HG03457 (cell line): ENCODE measurements around the gene VPS35L.

ENCODE experiments used
- ATAC-seq: cut with Tn5 transposase; IDR thresholded peaks from one replicate; pipeline ENCODE4 v1.9.1; 2021; ENCODE audit warnings: moderate number of reproducible peaks; ENCODE audit not compliant: unreplicated experiment

VPS35L gene

DNA sequence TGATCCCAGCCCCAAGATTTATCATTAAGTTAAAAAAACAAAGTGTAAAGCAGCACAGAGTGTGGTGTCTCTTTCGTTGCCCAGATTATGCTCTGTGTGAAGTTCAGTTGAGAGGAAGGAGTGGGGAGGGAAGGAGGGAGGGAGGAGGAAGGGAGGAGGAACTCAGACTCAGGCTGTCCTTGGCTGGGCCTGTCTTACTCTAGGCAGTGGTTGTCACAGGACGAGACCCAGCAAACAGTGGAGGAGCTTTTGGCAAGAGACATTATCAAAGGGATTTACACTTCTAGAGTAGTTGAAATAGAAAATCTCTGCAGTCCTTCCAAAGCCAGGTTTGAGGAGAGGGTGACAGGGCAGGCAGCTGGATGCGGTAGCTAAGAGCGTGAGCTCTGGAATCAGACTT is 134.7 kb downstream of the VPS35L start:
- no peak for ATAC-seq

DNA sequence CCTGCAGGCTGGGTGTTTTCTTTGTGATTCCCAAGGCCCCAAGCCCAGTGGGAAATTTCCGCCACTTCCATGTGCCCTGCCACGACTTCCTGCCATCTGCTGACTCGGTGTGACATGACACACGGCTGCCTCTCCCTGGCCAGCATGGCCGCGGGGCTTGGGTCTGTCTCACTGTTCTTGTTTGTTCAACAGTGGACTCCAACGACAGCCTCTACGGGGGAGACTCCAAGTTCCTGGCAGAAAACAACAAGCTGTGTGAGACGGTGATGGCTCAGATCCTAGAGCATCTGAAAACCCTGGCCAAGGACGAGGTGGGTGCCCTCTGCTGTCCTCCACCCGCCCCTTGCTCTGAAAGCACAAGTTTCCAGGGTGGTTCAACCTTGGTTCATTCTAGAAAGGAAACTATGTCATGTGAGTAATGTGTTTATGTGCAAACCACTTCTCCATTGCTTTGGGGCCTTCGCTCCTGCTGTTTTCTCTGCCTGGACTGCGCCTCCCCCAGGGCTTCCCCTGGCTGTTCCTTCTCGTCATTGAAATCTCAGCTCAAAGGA is 135.7 kb downstream of the VPS35L start:
- no peak for ATAC-seq

DNA sequence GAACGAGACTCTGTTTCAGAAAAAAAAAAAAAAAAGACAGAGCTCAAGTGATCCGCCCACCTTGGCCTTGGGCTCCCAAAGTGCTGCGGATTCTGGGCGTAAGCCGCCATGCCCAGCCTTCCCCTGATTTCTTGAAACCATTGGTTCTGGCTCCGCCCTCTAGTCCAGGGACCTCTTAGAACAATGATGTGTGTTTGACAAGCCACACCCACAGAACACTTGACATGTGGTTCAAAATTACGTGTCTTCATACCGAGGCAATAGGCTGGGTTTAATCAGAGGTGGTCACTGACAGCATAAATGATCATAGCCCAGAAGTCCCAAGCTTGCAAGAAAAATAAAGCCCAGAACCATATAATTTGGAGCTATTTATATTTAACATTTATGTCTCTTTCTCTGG is 139.5 kb downstream of the VPS35L start:
- no peak for ATAC-seq

DNA sequence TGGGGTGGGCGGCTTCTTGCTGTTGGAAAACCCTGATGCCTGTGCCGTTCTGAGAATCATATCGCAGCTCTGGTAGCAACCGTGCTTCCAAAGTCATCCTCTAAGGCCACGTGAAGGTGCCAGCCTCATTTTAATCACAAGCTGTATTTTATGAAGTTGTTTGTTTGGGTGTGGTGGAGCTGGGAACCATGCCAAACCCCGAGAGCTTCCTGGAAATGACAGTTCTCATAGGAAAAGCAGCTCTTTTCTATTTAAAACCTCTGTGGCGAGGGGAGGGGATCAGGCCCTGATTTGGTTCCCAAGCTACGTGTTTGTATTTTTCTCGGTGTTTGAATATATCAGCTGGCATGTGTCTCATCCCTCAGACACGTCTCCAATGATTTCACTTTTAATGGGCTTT is 140.8 kb downstream of the VPS35L start:
- ATAC-seq, result no peak

DNA sequence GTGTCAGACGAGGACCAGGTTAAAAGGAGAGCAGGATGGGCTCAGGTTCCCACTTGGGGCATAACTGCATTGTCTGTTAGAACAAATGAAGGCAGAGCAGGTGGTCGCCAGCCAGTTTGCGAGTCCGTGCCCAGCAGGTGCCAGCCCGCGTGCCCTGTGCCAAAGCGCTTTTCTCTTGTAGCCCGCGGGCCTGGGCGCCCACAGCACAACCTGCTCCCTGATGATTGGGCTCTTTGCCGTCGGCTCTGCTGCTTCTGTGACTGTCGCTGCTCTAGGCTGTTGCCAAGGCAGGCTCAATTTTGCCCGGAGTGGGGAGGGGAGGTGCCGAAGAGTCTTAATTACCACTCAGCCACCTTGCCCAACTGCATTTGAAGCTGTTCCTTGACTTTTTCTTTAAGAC is 141.5 kb downstream of the VPS35L start:
- ATAC-seq, result no peak

DNA sequence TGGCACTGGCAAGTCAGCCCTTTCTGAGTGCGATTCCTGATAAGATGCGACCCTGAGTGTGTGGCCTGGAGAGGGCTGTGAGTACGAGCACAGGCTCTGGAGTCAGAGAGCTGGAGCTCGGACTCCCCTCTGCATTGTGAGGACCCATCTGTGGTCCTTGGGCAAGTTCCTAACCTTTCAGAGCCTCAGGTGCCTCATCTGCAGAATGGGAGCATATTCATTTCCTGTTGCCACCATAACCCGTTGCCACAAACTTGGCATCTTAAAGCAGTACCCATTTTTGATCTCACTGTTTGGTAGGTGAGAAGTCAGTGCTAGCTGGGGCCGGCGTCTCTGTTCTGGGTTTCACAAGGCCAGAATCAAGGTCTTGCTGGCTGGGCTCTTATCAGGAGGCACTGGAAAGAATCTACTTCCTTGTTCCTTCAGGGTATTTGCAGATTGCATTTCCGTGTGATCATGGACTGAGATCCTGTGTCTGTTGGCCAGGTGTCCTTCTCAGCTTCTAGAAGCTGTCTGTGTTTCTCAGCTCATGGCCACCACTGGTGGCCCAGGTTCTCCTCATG is 142.3 kb downstream of the VPS35L start:
- no peak for ATAC-seq

DNA sequence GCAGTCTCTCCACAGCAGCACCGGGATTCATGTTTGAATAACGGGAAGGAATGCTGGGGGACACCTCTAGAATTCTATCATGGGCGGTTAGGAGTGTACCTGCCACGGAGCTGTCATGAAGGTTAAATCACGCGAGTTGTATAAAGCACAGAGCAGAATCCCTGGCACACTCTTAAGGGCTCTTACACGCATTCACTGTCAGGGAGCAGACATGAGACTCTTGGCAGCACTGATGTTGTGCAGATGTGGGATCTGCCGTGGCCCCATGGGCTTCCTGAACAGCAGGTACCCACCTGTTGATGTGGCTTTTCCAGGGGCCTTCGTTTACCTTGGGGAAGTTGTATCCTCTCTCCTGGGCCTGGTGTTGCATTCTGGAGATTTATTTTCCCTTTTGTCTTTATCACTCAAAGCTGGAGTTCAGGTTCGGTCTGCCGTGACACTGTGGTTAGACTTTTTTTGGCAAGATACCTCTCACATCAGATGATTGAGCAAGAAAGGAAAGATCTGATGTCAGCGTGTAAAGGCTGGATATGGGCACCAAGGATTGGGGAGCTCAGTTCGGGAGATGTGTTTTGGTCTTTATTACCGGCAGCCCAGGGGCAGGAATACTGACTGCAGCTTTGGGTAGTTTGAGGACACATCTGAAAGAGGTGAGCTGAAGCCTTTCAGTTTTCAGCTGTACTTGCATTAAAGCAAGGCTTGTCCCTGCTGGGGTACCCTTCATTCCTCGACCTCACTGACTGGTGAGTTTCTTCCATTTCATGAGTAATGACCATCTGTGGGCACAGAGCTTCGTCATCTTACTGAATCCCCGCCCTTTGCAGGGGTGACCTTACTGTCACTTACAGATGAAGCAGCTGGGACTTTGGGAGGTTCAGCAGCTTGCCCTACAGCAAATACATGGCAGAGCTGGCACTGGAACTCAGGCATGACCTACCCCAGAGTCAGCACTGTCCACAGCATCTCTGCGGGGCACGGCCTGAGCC is 143.3 kb downstream of the VPS35L start:
- no peak for ATAC-seq

DNA sequence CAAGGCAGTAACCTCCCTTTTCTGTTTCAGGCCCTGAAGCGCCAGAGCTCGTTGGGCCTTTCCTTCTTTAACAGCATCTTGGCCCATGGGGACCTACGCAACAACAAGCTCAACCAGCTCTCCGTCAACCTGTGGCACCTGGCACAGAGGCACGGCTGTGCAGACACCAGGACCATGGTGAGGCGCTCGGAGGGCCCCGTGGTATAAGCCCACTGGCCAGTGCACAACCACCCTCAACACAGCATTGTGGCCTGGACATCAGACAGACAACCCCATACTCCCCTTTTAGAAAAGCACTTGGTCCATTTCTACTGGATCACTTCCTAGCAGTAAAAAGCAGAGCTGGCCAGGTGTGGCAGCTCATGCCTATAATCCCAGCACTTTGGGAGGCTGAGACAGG is 144.0 kb downstream of the VPS35L start:
- no peak for ATAC-seq

DNA sequence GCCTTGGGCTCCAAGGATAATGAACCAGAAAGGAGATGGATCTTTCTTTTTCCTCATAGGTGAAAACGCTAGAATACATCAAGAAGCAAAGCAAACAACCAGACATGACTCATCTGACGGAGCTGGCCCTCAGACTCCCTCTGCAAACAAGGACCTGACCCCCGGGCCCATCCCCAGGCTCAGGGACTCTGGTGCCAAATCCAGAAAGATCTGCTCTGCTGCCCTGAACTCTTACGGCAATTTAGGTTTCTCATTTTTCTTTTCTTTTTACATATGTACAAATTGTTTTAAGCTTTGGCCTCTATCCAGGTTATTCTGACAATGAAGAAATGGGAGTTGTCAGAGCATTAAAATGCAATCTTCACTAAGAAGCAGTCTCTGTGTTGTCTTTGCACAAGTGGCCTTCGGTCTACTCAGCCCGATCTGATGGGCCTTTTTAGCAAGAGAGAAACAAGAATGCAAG is 144.8 kb downstream of the VPS35L start:
- ATAC-seq, result no peak

DNA sequence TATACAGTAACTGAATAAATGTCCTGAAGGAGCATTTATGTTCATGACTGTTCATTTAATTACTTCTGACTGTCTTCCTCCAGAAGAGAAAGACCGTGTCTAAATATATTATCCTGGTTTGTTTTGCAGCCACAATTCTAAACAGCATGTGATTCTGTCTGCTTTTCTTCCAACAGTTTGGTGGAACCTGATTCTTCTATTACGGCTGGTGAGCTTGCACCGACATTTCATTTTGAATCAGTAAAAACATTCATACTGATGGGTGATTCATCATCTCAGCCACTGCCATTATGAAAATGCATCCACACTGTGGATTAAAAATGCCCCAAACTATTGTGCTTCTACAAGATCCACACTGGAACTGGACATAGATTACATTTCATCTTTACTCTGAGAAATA is 145.6 kb downstream of the VPS35L start:
- no peak for ATAC-seq

DNA sequence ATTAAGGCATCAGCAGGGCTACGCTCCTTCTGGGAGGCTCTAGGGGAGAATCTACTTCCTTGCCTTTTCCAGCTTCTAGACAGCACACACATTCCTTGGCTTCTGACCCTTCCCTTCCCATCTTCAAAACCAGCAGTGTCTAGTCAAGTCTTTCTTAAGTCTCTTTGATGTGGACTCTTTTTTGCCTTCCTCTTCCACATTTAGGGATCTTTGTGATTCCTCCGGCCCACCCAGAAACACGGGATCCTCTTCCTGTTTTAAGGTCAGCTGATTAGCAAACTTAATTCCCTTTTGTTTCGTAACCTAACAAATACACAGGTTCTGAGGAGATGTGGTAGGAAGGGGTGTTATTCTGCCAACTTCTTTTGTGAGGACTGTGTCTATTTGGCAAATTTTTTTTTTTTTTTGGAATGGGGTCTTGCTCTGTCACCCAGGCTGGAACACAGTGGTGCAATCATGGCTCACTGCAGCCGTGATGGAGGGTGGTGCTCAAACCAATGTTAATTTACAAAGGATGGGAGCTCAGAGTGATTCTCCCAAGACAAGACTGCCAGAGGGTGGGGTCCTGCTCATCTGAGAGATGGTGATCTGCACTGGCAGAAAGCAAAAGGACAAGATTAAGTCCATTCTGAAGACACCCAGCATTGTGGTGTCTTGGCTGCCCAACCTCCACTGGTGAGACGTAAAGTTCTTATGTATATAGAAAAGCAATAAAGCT is 147.8 kb downstream of the VPS35L start:
- no peak for ATAC-seq

DNA sequence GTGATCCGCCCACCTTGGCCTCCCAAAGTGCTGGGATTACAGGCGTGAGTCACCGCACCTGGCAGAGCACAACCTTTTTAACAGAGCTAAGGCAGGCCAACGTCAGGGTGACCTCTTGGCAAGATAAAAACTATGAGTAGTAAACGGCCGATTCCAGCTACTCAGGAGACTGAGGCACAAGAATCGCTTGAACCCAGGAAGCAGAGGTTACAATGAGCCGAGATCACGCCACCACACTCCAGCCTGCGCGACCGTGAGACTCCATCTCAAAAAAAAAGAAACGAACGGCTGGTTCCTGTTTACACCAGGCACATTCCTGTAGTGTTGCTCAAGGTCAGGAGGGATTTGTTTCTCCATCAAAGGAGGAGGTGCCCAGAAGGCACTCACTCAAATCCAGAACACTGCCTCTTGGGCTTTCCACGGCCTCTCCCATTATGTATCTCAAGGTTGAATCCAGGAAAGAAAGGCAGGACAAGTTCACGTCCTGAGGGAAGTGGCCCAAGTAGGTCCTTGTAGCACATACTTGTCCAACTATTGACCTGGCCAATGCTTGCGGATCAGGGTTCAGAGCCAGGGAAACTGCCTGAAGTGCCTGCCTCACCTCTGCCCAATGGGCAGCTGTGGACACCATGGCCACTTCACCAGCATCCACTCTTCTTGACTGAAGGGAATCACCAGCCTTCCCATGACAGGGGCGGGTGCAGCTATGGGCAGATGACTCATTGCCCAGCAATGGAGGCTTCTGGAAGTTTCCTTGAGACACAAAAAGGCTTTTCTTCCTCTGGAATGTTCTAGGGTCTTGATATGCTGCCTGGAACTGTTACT is 149.0 kb downstream of the VPS35L start:
- no peak for ATAC-seq

DNA sequence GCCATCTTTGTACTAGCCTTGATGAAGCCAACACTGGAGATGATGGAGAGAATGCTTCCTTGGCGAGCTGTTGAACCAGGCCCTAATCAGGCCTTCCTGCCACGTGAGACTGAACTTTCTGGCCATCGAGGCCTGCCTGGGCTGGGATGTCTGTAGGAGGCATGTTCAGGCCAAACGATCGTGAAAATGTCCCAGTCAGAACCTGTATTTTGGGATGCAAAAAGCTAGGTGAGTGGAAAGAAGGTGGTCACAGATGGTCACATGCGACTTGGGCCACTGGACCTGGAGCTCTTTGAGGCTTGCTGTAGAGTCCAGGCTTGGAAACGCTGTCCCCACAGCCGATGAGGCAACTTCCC is 149.6 kb downstream of the VPS35L start:
- no peak for ATAC-seq

DNA sequence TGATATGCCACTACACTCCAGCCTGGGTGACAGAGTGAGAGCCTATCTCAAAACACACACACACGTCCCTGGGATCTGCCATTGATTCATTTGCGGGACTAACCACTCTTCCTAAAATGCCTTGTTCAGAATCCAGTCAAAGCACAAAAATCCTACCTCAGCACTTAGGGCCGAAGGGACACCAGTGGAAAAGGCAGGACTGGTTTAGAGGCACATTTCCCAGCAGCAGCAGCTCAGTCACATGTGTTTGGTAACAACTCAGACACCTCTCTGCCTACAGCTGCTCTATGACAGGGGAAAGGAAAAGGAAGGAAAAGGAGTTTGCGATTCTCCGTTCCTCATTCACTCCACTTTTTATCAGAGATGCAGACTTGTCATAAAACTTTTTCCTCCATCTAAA is 150.3 kb downstream of the VPS35L start:
- ATAC-seq, result no peak

DNA sequence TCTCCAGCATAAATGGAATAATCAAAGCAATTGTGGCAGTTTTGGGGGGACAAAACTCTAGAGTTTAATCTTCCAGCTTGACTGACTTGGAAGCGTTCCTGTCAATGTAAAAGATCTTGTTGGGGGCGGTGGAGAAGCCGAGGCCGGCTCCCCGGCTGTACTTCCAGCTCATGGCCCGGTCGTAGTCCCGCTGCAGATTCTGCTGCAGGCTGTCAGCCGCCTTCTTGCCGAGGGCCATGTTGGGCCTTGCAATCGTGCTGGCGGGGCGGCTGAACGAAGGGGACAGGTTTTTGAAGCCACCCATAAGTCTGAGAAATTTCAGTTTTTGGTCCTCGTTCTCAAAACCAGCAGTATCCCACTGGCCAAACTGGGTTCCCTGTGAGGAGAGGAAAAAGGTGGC is 151.3 kb downstream of the VPS35L start:
- ATAC-seq, result no peak

DNA sequence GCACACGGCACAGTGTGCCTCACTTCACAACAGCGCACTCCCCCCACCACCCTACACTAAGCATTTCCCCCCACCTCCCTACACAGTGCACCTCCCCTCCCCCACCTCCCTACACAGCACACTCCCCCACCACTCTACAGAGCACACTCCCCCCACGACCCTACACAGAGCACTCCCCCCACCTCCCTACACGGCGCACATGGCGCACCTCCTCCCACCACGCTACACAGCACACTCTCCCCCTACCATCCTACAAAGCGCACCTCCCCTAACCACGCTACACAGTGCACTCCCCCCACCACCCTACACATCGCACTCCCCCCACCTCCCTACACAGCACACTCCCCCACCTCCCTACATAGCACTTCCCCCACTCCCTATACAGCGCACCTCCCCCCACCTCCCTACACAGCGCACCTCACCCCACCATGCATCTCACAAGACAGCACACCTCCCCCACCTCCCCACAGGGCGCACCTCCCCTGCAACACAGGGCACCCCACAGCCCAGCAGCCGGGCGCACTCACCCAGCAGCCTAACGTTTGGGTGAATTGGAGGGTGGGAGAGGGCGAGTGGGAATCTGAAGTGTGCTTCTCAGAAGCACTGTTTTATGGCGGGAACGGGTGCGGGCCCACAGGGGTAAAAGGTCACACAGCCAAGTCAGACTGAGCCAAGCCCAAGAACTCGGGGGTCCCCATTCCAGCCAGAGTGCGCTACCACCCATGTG is 152.2 kb downstream of the VPS35L start:
- ATAC-seq, result no peak

DNA sequence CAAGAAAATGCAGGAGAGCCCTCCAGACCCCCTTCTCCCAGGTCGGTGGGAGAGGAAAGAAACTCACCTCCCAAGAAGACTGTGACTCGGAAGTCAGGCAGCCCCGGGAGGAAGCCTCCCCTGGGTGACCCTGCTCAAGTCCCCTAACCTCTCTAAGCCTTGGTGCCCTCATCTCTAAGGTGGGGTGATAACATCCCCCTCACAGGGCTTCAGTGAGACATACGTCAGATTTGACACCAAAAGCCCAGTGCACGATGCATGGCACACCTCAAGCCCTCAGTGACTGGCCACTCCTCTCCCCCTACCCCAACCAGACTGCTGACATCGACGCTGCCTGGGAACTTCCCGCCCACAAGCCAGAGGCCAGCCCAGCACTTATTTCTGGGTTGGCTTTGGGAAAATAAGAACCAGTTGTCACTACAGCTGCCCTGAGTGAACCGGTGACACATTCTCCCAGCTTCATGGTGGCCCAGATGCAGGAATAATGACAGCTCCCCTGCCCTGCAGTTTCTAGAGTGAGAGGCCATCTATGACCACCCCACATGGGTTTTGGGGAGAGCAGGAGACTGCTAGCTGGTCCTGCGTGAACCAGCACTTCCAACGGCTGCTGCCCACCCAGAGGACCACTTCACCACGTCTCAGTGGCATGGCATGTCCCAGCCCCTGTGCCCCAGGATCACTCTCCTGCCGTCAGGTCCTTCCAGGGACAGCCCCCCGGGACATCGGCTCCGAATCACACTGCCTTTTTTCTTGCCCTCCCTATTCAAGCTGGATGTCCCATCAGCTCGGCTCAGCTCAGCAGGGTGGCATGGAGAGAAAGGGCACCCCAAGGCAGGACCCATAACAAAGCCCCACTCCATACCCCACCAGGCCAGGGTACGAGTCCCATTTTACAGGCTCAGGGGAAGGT is 153.0 kb downstream of the VPS35L start:
- no peak for ATAC-seq

DNA sequence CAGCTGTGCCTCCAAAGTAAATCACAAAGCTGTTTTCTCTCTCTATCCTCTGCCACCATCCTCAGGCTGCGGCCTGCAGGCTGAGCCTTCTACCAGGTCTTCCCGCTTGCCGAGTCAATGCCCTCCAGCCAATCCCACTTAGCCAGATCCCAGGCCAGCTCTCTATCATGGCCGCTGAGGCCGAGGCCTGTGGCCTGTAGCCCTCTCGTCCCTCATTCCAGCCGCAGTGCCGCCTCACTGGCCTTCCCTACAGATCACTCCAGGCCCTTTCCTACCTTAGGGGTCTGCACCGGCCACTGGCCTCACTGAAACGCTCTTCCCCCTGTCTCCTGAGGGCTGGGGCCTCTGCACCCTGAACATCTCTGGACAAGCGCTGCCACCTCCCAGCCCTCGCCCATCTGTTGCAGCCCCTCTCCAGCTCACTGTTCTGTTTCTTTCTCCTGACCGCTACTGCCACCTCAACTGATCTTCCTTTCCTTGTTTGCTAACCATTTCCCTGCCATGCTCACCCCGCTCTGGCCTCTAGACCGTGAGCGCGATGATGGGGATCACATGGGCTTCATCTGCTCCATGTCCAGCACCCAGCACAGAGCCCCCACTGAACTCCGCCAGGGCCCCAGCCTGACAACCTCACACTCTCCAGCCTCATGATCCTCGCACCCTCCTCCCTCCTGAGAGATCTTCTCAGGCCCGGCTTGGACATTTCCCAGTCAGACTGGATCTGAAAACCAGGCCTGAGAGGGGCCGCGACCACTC is 154.1 kb downstream of the VPS35L start:
- no peak for ATAC-seq
